Fibroblast of lung (primary cell): ENCODE results near the gene RAB3GAP1.

Source experiments
- EZH2 ChIP-seq: IDR thresholded peaks from 2 replicates; pipeline ENCODE4 v1.5.1; 2012; ENCODE audit warnings: low read length, control low read depth, mild to moderate bottlenecking; ENCODE audit errors: missing control alignments
- TF ChIP-seq, protein P1 (sequence below), 2 donors: IDR thresholded peaks in 1 of 2; conservative IDR thresholded peaks in 1 of 2; 1 replicate in 1 of 2; 2 replicates in 1 of 2; pipeline ENCODE4 v1.5.1; 2011 to 2012; ENCODE audit warnings: low read length in 2 of 2, control low read depth in 1 of 2, inconsistent platforms in 1 of 2, low read depth in 1 of 2, mild to moderate bottlenecking in 1 of 2

DNA sequence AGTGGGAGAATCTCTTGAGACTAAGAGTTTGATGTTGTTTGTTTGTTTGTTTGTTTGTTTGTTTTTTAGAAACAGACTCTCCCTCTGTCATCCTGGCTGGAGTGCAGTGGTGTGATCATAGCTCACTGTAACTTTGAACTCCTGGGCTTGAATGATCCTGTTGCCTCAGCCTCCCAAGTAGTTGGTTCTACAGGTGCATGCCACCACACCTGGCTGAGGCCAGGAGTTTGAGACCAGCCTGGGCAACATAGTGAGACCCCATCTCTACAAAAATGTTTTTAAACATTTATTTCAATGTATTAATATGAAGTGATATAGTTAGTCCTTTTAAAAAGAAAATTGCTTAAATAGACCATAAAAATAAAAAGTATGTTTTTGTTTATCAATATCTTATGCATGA lies 40.5 kb upstream of the RAB3GAP1 start:
- TF ChIP-seq, protein P1, sequence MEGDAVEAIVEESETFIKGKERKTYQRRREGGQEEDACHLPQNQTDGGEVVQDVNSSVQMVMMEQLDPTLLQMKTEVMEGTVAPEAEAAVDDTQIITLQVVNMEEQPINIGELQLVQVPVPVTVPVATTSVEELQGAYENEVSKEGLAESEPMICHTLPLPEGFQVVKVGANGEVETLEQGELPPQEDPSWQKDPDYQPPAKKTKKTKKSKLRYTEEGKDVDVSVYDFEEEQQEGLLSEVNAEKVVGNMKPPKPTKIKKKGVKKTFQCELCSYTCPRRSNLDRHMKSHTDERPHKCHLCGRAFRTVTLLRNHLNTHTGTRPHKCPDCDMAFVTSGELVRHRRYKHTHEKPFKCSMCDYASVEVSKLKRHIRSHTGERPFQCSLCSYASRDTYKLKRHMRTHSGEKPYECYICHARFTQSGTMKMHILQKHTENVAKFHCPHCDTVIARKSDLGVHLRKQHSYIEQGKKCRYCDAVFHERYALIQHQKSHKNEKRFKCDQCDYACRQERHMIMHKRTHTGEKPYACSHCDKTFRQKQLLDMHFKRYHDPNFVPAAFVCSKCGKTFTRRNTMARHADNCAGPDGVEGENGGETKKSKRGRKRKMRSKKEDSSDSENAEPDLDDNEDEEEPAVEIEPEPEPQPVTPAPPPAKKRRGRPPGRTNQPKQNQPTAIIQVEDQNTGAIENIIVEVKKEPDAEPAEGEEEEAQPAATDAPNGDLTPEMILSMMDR (conservative IDR thresholded peaks at IDR 0.05 in 1 of 2, IDR thresholded peaks at IDR 0.05 in 1 of 2; ENCODE audit: low read depth in 1 of 2, low read length in 2 of 2) = no peak
- no peak for TF ChIP-seq EZH2
